OCI-LY1 (cell line): ENCODE results near the gene MCUR1.

Experiments used
- EZH2 ChIP-seq: fragments of 200-600 bp; sonication (generic), shearing (Covaris generic); IDR thresholded peaks from 2 replicates; pipeline ENCODE4 v1.8.0; 2017; ENCODE audit warnings: borderline replicate concordance, mixed run types, mild to moderate bottlenecking, antibody characterized with exemption, low read length, moderate library complexity, mixed read lengths
- TF ChIP-seq, protein P1 (sequence below): fragments of 200-600 bp; sonication (generic), shearing (Covaris generic); IDR thresholded peaks from 2 replicates; pipeline ENCODE4 v1.5.1; 2017; ENCODE audit warnings: mild to moderate bottlenecking, antibody characterized with exemption, low read length, moderate library complexity, mixed read lengths

DNA sequence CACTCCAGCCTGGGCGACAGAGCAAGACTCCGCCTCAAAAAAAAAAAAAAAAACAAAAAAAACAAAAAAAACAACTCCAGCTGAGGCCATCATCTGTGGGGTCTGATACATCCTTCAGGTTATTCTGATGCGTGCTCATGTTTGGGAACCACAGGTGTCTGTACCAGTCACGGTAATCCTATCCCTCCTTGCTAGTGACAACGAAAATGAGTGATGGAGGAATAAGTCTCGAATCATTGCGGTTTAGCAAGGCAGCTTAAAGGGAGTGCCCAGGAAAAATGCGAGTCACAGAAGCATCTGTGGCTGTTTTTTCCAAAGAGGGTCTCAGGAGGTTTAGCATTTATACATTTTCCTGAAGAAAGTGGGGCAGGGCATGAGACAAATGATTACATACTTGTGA lies 48.8 kb downstream of the MCUR1 start:
- TF ChIP-seq, protein P1, sequence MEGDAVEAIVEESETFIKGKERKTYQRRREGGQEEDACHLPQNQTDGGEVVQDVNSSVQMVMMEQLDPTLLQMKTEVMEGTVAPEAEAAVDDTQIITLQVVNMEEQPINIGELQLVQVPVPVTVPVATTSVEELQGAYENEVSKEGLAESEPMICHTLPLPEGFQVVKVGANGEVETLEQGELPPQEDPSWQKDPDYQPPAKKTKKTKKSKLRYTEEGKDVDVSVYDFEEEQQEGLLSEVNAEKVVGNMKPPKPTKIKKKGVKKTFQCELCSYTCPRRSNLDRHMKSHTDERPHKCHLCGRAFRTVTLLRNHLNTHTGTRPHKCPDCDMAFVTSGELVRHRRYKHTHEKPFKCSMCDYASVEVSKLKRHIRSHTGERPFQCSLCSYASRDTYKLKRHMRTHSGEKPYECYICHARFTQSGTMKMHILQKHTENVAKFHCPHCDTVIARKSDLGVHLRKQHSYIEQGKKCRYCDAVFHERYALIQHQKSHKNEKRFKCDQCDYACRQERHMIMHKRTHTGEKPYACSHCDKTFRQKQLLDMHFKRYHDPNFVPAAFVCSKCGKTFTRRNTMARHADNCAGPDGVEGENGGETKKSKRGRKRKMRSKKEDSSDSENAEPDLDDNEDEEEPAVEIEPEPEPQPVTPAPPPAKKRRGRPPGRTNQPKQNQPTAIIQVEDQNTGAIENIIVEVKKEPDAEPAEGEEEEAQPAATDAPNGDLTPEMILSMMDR, result no peak
- TF ChIP-seq EZH2, result no peak
